Liver (tissue), 3 donors: Measurements from ENCODE around the gene KIZ.

Source experiments
- HNF4G ChIP-seq: IDR thresholded peaks from 2 replicates; pipeline ENCODE4 v1.6.1; 2016; ENCODE audit warnings: antibody characterized with exemption
- YY1 ChIP-seq: IDR thresholded peaks from 2 replicates; pipeline ENCODE4 v1.6.1; 2016; ENCODE audit warnings: antibody characterized with exemption, mild to moderate bottlenecking
- TF ChIP-seq, protein P1 (sequence below): IDR thresholded peaks from 2 replicates; pipeline ENCODE4 v1.6.1; 2016; ENCODE audit warnings: antibody characterized with exemption
- TF ChIP-seq, protein P2 (sequence below): fragments of 150-350 bp; IDR thresholded peaks from 2 replicates; pipeline ENCODE4 v1.5.1; 2017; ENCODE audit warnings: improper control_type of control experiment, low read depth, low read length; ENCODE audit not compliant: missing input control
- donor health status: healthy.
- donor health status: healthy.

DNA sequence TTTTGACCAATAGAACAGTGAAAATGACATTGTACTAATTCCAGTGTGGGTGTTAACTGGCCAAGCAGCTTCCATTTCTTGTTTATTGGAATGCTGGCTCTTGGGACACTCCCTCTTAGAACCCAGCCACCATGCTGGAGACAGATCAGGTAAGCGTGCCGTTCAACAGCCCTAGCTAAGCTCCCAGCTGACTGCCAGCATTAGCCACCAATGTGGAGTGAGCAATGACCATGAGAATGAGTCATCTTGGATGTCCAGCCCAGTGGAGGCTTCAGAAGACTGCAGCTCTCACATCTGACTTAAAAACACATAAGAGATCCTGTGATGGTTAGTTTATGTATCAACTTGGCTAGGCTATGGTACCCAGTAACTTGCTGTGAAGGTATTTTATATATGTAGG lies 16.7 kb upstream of the KIZ start:
- TF ChIP-seq, protein P1, sequence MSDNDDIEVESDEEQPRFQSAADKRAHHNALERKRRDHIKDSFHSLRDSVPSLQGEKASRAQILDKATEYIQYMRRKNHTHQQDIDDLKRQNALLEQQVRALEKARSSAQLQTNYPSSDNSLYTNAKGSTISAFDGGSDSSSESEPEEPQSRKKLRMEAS, result no peak
- TF ChIP-seq YY1 (no peak), HNF4G (no peak)
- TF ChIP-seq, protein P2, sequence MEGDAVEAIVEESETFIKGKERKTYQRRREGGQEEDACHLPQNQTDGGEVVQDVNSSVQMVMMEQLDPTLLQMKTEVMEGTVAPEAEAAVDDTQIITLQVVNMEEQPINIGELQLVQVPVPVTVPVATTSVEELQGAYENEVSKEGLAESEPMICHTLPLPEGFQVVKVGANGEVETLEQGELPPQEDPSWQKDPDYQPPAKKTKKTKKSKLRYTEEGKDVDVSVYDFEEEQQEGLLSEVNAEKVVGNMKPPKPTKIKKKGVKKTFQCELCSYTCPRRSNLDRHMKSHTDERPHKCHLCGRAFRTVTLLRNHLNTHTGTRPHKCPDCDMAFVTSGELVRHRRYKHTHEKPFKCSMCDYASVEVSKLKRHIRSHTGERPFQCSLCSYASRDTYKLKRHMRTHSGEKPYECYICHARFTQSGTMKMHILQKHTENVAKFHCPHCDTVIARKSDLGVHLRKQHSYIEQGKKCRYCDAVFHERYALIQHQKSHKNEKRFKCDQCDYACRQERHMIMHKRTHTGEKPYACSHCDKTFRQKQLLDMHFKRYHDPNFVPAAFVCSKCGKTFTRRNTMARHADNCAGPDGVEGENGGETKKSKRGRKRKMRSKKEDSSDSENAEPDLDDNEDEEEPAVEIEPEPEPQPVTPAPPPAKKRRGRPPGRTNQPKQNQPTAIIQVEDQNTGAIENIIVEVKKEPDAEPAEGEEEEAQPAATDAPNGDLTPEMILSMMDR, result no peak
